ENCODE measurements around the gene EPB41L4A. TPM values are rescaled to one million over a fixed set of nuclear protein-coding genes. Genes with fewer than 3 reads are reported as not detected.

The EPB41L4A gene
- total and polyA plus RNA-seq, 9 donors, result 2.7 to 12.3 (median 7.9) TPM

DNA sequence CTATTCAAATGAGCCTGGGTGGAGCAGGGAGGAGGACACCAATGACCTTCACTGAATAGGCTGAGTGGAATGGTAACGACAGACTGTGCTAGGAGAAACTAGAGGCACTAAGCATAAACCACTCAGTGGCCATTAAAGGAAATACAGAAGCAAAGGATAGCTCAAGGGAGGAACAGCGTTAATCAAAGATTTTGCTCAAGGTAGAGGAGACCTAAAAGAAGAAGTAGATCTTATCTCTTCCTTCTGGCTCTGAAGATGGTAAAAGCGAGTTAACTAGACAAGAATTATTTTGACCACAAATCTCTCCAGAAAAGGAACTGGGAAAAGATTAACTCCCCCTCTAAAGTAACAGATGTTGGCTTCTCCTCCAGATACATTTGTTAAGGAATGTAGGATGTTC is 299.6 kb downstream of the EPB41L4A start:
- Histone ChIP-seq H3K4me3 (no peak overlapping the region), H3K27me3 (no peaks in the 10 kb centered on the region), H3K9me3 (no peaks in the 10 kb centered on the region), H3K27ac (no peak overlapping the region), H3K4me1 (ENCODE audit: insufficient read depth) (no peaks in the 10 kb centered on the region), H3K36me3 (no peaks in the 10 kb centered on the region)
- intact Hi-C loops (cut with DNase I), result no loop called here
- 49 to 57% (median 55%) methylated on average over 3 of the region's 3 CpGs for WGBS, 3 donors
- no peak for TF ChIP-seq EP300 (IDR thresholded peaks at IDR 0.05)
- DNase-seq, result no peak

DNA sequence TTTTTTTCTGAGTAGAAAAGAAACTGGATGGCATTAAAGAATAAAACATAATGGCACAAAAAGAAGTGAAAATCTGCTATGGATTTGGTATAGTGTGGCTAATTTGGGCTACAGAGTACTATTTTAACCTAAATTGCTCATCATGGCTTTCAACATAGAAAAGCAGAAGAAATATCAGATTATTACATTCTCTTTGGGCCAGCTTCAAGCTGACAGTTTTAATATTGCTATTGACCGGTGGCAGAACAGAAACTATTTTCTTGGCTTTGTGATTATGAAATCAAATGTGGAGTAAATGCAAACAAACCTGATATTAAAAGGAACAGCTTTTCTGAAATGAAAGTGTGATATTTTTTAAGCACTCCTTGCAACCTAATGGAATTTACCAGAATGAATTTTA is 301.5 kb downstream of the EPB41L4A start:
- H3K4me1 ChIP-seq (ENCODE audit: insufficient read depth), result no peaks in the 10 kb centered on the region
- 16 to 38% (median 16%) methylated on average over 1 of the region's 1 CpG for whole genome bisulfite sequencing, 3 donors
- TF ChIP-seq EP300 (IDR thresholded peaks at IDR 0.05) (no peak), POLR2A (IDR thresholded peaks at IDR 0.05) (no peak)
- TF ChIP-seq, protein P1, sequence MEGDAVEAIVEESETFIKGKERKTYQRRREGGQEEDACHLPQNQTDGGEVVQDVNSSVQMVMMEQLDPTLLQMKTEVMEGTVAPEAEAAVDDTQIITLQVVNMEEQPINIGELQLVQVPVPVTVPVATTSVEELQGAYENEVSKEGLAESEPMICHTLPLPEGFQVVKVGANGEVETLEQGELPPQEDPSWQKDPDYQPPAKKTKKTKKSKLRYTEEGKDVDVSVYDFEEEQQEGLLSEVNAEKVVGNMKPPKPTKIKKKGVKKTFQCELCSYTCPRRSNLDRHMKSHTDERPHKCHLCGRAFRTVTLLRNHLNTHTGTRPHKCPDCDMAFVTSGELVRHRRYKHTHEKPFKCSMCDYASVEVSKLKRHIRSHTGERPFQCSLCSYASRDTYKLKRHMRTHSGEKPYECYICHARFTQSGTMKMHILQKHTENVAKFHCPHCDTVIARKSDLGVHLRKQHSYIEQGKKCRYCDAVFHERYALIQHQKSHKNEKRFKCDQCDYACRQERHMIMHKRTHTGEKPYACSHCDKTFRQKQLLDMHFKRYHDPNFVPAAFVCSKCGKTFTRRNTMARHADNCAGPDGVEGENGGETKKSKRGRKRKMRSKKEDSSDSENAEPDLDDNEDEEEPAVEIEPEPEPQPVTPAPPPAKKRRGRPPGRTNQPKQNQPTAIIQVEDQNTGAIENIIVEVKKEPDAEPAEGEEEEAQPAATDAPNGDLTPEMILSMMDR (IDR thresholded peaks at IDR 0.05), result no peak

DNA sequence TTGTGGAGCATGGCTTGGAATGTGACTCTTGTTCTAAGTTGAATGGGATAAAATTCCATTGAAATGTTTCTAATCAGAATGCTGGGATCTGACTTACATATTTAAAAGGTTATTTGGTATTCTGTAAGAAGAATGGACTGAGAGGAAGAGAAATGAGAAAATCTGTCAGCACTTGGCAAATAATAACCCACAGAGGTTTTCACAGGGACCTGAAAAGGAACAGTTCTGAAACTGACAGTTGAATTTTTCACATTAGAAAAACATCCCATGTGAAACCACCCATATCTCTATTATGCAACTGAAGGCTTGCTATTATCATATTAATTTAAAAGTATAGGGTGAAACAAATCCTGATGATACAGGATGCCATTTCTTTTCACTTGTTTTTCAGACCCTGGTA is 302.7 kb downstream of the EPB41L4A start:
- intact Hi-C loops (cut with DNase I), result no loop called here
- Histone ChIP-seq H3K9me3 (no peaks in the 10 kb centered on the region), H3K27me3 (no peaks in the 10 kb centered on the region), H3K36me3 (no peaks in the 10 kb centered on the region), H3K27ac (no peak overlapping the region), H3K4me3 (no peak overlapping the region), H3K4me1 (ENCODE audit: insufficient read depth) (no peaks in the 10 kb centered on the region)
- no peak for DNase-seq
- TF ChIP-seq POLR2A (IDR thresholded peaks at IDR 0.05) (no peak), EP300 (IDR thresholded peaks at IDR 0.05) (no peak)
- TF ChIP-seq, protein P1 (IDR thresholded peaks at IDR 0.05), result no peak

More for the DNA sequence above, 301.5 kb downstream of the EPB41L4A start:
- DNase-seq, result no peak
- intact Hi-C loops (cut with DNase I), result no loop called here
- Histone ChIP-seq H3K27ac (no peak overlapping the region), H3K36me3 (no peaks in the 10 kb centered on the region), H3K9me3 (no peaks in the 10 kb centered on the region), H3K4me3 (no peak overlapping the region), H3K27me3 (no peaks in the 10 kb centered on the region)

DNA sequence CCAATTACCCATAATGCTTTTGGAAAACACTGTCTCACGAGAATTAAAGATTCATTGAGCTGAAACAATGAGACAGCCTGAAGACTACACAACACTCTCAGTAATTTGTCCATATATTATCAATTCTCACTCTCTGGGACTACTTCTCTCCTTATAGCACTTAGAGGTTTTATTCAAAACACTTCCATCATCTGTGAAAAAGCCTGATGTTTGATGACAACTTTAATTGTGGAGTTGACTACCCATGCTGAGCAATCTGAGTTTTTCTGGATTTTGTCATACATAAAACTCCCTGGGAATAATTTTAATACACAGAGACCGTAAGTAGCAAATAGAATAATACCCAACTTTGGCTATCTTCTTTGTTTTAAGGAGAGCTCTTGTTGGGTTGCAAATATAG is 305.5 kb downstream of the EPB41L4A start:
- DNase-seq, result no peak
- H3K4me1 ChIP-seq (ENCODE audit: insufficient read depth), result no peaks in the 10 kb centered on the region
- no peak for TF ChIP-seq EP300 (IDR thresholded peaks at IDR 0.05)
- TF ChIP-seq, protein P1 (IDR thresholded peaks at IDR 0.05), result no peak
- TF ChIP-seq POLR2A (IDR thresholded peaks at IDR 0.05), result no peak
- 89 to 92% (median 89%) methylated on average over 2 of the region's 2 CpGs for WGBS, 3 donors
- no peaks in the 10 kb centered on the region for H3K27me3 ChIP-seq
- H3K27ac ChIP-seq, result no peak overlapping the region
- no peak overlapping the region for H3K4me3 ChIP-seq
- intact Hi-C loops (cut with DNase I), result no loop called here
- H3K36me3 ChIP-seq, result no peaks in the 10 kb centered on the region
- no peaks in the 10 kb centered on the region for H3K9me3 ChIP-seq

Small RNAs within 50 kb of the gene (small RNA-seq; reads per million reads assigned to genes)
- not detected for gene AC010265.1
- not detected for gene HMGB3P16
- 8.0 reads per million, percentile 83 among the genes with 10 or more reads in this experiment for gene SNORA13

All from ovary (tissue), 9 donors.